ENCODE results near the gene UBE2M.
"Not testable (repeated sequence)": the region's sequence is repeated elsewhere in the genome, so short reads cannot be mapped to it uniquely, and the experiment has no call there.

The UBE2M gene

DNA sequence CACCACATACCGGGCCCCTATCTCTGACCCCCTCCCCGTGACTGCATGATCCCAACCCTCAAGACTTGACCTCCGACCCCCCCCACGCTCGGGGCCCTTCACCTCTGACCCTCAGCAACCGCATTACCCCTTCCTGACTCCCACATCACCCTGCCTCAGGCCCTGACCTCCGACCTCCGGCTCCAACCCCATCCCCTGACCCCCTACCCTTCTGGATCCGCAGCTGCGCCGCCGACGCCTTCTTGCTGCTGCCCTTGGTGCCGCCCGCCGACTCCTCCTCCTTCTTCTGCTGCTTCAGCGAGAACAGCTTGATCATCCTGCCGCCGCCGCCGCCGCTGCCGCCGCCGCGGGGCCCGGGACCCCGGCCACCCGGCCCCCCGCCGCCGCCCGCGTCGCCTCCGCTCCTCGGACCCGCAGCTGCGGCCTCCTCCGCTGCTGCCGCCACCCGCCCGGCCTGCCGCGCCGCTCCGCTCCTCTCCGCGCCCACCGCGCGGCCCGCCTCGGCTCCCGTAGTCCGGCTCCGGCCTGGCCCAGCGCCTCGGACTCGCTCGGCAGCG, at the start of gene UBE2M:
UBE2M (minus strand) TSS at position 546 of the 557 bp plus-strand sequence; CDS start at position 316, 230 bp downstream.
- DNase-seq (ENCODE audit: low spot score), result peak; percentile 38

GRCh38 chr19:58607213-58607612, 48.8 kb upstream of the UBE2M start:
- peak; percentile 18 for DNase-seq (ENCODE audit: low spot score)

DNA sequence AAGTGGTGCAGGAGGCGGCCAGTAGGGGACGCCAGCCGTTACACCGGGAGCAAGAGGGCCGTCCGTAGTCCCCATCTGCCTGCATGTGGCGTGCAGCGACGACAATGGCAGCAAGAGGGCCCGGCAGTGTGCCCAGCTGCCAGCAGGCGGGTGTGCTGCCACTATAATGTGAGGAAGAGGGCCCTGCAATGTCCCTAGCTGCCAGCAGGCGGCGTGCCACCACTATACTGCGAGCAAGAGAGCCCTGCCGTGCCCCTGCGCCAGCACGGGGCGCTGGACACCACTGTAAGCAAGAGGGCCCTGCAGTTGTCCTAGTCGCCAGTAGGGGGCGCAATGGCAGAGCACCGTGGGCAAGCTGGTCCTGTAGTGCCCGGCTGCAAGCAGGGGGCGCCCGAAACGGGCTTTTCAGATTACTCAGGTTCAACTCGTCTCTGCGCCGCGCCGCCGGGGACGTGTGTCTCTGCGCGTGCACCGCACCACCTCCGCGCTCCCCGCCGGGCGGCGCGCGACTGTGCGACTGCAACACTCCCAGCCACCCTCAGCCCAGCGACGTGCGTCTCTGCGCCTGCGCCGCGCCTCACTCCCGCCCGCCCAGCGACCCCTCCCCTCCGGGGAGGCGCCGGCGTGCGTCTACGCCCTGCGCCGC, 48.0 kb upstream of the UBE2M start:
- DNase-seq (ENCODE audit: low spot score), result not testable (repeated sequence)

- DNase-seq (ENCODE audit: low spot score), result no peak
Measured at GRCh38 chr19:58586133-58586765, 27.8 kb upstream of the UBE2M start.

GRCh38 chr19:58585442-58586132, 27.2 kb upstream of the UBE2M start:
- no peak for DNase-seq (ENCODE audit: low spot score)

- DNase-seq (ENCODE audit: low spot score), result no peak
Measured at GRCh38 chr19:58584498-58585441, 26.4 kb upstream of the UBE2M start.

GRCh38 chr19:58582985-58583384, 24.6 kb upstream of the UBE2M start:
- no peak for DNase-seq (ENCODE audit: low spot score)

- peak; percentile 90 for DNase-seq (ENCODE audit: low spot score)
Measured at GRCh38 chr19:58581227-58582141, 23.1 kb upstream of the UBE2M start.

DNA sequence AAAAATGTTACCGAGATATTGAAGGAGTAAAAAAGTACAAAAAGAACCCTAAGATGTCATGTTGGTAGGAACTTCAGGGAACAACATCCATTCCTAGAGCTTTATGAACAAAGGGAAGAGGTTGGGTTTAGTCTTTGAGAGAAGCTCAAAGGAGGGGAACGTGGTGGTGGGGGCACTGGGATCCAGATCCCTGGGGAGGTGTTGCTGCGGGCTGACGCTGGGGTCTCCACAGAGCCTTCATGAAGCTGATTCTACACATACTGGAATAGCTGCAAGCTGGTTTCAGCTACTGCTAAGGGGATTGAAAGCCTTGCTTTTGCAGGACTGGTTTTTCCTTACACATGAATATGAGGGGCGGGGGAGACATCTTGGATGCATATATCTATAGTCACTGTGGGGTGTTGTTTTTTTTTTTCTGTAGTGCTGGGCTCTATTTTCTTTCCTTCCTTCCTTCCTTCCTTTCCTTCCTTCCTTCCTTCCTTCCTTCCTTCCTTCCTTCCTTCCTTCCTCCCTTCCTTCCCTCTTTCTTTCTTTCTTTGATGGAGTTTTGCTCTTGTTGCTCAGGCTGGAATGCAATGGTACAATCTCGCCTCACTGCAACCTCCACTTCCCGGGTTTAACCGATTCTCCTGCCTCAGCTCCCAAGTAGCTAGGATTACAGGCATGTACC, 21.2 kb upstream of the UBE2M start:
- DNase-seq (ENCODE audit: low spot score), result no peak

- DNase-seq (ENCODE audit: low spot score), result no peak
Measured at GRCh38 chr19:58578012-58578925, 19.9 kb upstream of the UBE2M start.

GRCh38 chr19:58577581-58577980, 19.2 kb upstream of the UBE2M start:
- DNase-seq (ENCODE audit: low spot score), result not testable (repeated sequence)

GRCh38 chr19:58575183-58576041, 17.0 kb upstream of the UBE2M start:
- peak; percentile 74 for DNase-seq (ENCODE audit: low spot score)

- DNase-seq (ENCODE audit: low spot score), result no peak
Measured at GRCh38 chr19:58573658-58574164, 15.3 kb upstream of the UBE2M start.

DNA sequence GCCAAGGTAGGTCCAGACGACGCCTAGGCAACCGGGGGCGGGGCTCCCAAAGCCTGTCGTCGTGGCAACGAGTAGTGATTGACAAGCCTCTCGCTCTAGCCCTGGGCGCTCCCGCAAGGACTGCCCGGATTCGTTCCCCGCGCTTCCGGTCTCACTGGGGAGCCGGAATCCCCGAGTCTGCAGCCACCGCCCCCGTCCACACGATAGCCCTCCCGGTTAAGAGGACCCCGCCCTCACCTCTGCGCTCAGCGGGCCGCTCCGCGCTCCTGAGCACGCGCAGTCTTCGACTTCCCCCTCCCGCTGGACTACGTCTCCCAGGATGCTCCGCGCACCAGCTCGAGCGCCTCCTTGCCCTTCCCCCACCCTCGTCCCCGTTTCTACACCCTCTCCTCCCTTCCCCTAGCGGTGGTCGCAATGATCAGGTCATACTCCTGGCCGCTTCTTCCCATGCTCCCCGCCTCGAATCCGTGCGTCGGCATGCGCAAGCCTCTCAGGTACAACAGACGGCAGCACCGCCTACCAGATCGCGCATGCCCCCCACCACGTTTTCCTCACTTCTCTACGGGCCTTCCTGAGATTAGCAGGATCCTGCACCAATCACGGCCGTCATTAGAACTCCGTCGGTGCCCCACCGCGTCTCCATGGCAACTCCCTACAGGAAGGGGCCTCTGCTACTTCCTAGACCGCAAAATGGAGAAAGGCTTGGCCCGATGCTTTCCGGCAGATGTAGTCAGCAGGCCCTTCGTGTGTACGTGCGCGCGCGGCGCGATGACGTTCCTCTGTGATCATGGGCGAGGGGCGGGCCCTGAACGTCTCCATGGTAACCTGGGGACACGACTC, 14.6 kb upstream of the UBE2M start, which contains the start of gene MZF1:
MZF1 (minus strand) TSS at position 518 of the 840 bp plus-strand sequence. CDS start 1,946 bp downstream, outside the sequence.
- DNase-seq (ENCODE audit: low spot score), result peak; percentile 100

DNA sequence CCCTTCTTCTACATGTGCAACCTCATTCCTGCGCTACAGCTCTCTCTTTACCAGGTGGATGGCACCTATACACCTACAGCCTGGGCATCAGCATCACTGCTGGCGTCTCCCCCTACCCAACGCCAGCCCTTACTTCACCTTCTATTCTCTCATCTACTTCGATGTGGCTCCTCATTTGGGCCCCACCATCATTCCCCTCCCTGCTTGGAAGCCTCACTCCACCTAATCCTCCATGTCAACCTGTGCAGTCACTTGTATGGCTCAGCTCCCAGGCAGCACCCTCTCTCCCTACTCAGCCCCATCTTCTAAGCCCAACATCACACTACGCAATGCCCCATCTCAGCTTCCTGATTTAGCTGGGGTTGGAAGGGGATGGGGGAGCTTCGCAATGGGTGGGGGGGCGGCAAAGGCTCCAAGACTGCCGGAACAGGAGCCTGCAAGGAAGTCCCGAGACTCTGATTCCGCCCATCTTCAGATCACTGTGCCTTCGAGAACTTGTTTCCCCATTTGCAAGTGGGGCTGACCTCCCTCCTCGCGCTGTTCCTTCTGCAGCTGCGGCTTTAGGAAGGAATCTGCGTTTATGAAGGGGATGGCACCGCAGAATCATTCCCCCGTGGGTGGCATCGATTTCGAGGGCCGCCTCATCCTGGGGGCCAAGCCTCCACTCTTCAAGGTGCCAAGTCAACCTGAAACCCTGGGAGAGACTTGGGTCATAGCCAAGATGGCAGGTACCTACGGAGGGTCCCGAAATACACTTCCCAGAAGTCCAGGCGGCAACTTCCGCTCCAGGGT, 13.8 kb upstream of the UBE2M start:
- no peak for DNase-seq (ENCODE audit: low spot score)

GRCh38 chr19:58571575-58571947, 13.2 kb upstream of the UBE2M start:
- no peak for DNase-seq (ENCODE audit: low spot score)
